DMS79 (cell line): ENCODE results near the gene ZDHHC24.

Experiments used
- DNase-seq: peaks from one replicate; lab custom pipeline; 2025; lab: John Stamatoyannopoulos, UW

The ZDHHC24 gene

GRCh38 chr11:66497206-66497605 lies 48.6 kb downstream of the ZDHHC24 start:
- DNase-seq: no peak

GRCh38 chr11:66495401-66495854 lies 50.4 kb downstream of the ZDHHC24 start:
- no peak for DNase-seq

- no peak for DNase-seq
Measured at GRCh38 chr11:66494935-66495334, 50.9 kb downstream of the ZDHHC24 start.

- no peak for DNase-seq
Measured at GRCh38 chr11:66494458-66494857, 51.4 kb downstream of the ZDHHC24 start.

GRCh38 chr11:66493130-66493529 lies 52.7 kb downstream of the ZDHHC24 start:
- DNase-seq: no peak

- peak; percentile 26 for DNase-seq
Measured at GRCh38 chr11:66492161-66492865, 53.5 kb downstream of the ZDHHC24 start.

GRCh38 chr11:66491315-66491935 lies 54.4 kb downstream of the ZDHHC24 start:
- DNase-seq: no peak

- DNase-seq: no peak
Measured at GRCh38 chr11:66489636-66490035, 56.2 kb downstream of the ZDHHC24 start.

GRCh38 chr11:66488957-66489356 lies 56.9 kb downstream of the ZDHHC24 start:
- no peak for DNase-seq

GRCh38 chr11:66484806-66485380 lies 61.0 kb downstream of the ZDHHC24 start:
- no peak for DNase-seq

- peak; percentile 91 for DNase-seq
Measured at GRCh38 chr11:66480117-66480938, 65.5 kb downstream of the ZDHHC24 start, which contains the start of gene DPP3. Gene DPP3, plus strand, starts transcription at chr11:66480434. Its CDS starts 1,767 bp downstream, at chr11:66482201.

- DNase-seq: peak; percentile 78
Measured at GRCh38 chr11:66479394-66480116, 66.3 kb downstream of the ZDHHC24 start.

GRCh38 chr11:66478729-66479393 lies 67.0 kb downstream of the ZDHHC24 start:
- DNase-seq: no peak

GRCh38 chr11:66477263-66478201 lies 68.3 kb downstream of the ZDHHC24 start:
- DNase-seq: no peak

- no peak for DNase-seq
Measured at GRCh38 chr11:66476841-66477251, 69.0 kb downstream of the ZDHHC24 start.

- DNase-seq: no peak
Measured at GRCh38 chr11:66476173-66476840, 69.5 kb downstream of the ZDHHC24 start.

GRCh38 chr11:66475349-66476172 lies 70.3 kb downstream of the ZDHHC24 start:
- no peak for DNase-seq
